Keratinocyte (primary cell): ENCODE data around the gene EMILIN3. TPM values are rescaled to one million over a fixed set of nuclear protein-coding genes. Genes with fewer than 3 reads are reported as not detected.

Experiments
- DNase-seq: peaks from one replicate; pipeline ENCODE4 v3.0.0-alpha.2; 2011; ENCODE audit warnings: low read depth, missing footprints, low spot score
- FAIRE-seq: peaks from 2 replicates; lab custom pipeline; 2011; peaks lifted over from hg19 to GRCh38; lab: Jason Lieb, UNC
- H2AFZ ChIP-seq: 2 replicates; pipeline ENCODE4 v1.6.0; 2012; ENCODE audit warnings: low read length, control low read depth, inconsistent platforms; ENCODE audit not compliant: control insufficient read depth
- H3K27ac ChIP-seq: 2 replicates; pipeline ENCODE4 v1.5.1; 2011; ENCODE audit warnings: low read length; ENCODE audit not compliant: control insufficient read depth, insufficient read depth
- H3K27me3 ChIP-seq: 3 replicates; pipeline ENCODE4 v1.6.0; 2011; ENCODE audit warnings: low read length; ENCODE audit not compliant: control insufficient read depth, insufficient read depth; ENCODE audit errors: extremely low read depth
- H3K36me3 ChIP-seq, 2 experiments: 2 replicates in 1 of 2; 3 replicates in 1 of 2; pipeline ENCODE4 v1.5.1; 2011; ENCODE audit warnings: low read length in 2 of 2, mild to moderate bottlenecking in 1 of 2; ENCODE audit not compliant: control insufficient read depth in 2 of 2, insufficient read depth in 2 of 2; ENCODE audit errors: extremely low read depth in 1 of 2
- H3K4me1 ChIP-seq: 3 replicates; pipeline ENCODE4 v1.5.1; 2011; ENCODE audit warnings: low read length; ENCODE audit not compliant: control insufficient read depth, insufficient read depth; ENCODE audit errors: extremely low read depth
- H3K4me2 ChIP-seq: 3 replicates; pipeline ENCODE4 v1.6.0; 2011; ENCODE audit warnings: low read depth, low read length; ENCODE audit not compliant: control insufficient read depth, insufficient read depth; ENCODE audit errors: extremely low read depth
- H3K4me3 ChIP-seq, 3 experiments: fragments of 200-600 bp in 1 of 3; sonication (generic) in 1 of 3; 2 replicates in 2 of 3; 3 replicates in 1 of 3; pipeline ENCODE4 v1.5.1; 2011 to 2016; ENCODE audit warnings: low read length in 3 of 3, mild to moderate bottlenecking in 3 of 3, control low read depth in 2 of 3, inconsistent platforms in 1 of 3, low read depth in 1 of 3, mixed read lengths in 1 of 3, mixed run types in 1 of 3, moderate library complexity in 1 of 3; ENCODE audit not compliant: control insufficient read depth in 2 of 3, insufficient read depth in 2 of 3; ENCODE audit errors: extremely low read depth in 1 of 3
- H3K79me2 ChIP-seq: 2 replicates; pipeline ENCODE4 v1.6.0; 2012; ENCODE audit warnings: low read length; ENCODE audit not compliant: control insufficient read depth, insufficient read depth
- H3K9ac ChIP-seq: 3 replicates; pipeline ENCODE4 v1.6.0; 2011; ENCODE audit warnings: low read length; ENCODE audit not compliant: control insufficient read depth, insufficient read depth; ENCODE audit errors: extremely low read depth
- H3K9me1 ChIP-seq: 3 replicates; pipeline ENCODE4 v1.6.0; 2011; ENCODE audit warnings: low read length; ENCODE audit not compliant: control insufficient read depth, insufficient read depth; ENCODE audit errors: extremely low read depth
- H3K9me3 ChIP-seq: 2 replicates; pipeline ENCODE4 v1.5.1; 2012; ENCODE audit warnings: low read depth, low read length; ENCODE audit not compliant: control insufficient read depth
- H4K20me1 ChIP-seq: 3 replicates; pipeline ENCODE4 v1.6.0; 2011; ENCODE audit warnings: low read length; ENCODE audit not compliant: control insufficient read depth, insufficient read depth; ENCODE audit errors: extremely low read depth
- CTCF ChIP-seq, 3 experiments: IDR thresholded peaks in 1 of 3; conservative IDR thresholded peaks in 1 of 3; optimal IDR thresholded peaks in 1 of 3; 2 replicates in 2 of 3; 3 replicates in 1 of 3; pipeline versions ENCODE3 to v1.5.1; 2011; ENCODE audit warnings: low read length in 3 of 3, mild to moderate bottlenecking in 3 of 3, moderate library complexity in 2 of 3, control low read depth in 1 of 3, inconsistent platforms in 1 of 3; ENCODE audit not compliant: insufficient read depth in 2 of 3; ENCODE audit errors: extremely low read depth in 1 of 3
- EZH2 ChIP-seq: IDR thresholded peaks from one replicate; pipeline ENCODE4 v1.6.1; 2012; ENCODE audit warnings: inconsistent platforms, mild to moderate bottlenecking, low read length, moderate library complexity
- dilution Hi-C: fragments of 300-500 bp; cut with MboI; formaldehyde crosslinking; loops from one replicate; pipeline ENCODE4 v1.7.0; 2020; ENCODE audit warnings: low sequenced_read_pairs; ENCODE audit not compliant: extremely low pct_ligation_motif_present
- polyA plus RNA-seq, 5 experiments: library from polyadenylated mRNA; depleted of rRNA in 3 of 5; stranded (reverse) in 3 of 5; stranded (forward) in 1 of 5; unstranded in 1 of 5; fragments of >200 nt; gene quantifications; 1 replicate in 1 of 5; 2 replicates in 3 of 5; 3 replicates in 1 of 5; pipeline versions ENCODE4 v1.2.1 to v1.2.3, GENCODE V29; 2011 to 2012; ENCODE audit warnings: missing spikeins in 2 of 5, low read depth in 1 of 5, low replicate concordance in 1 of 5

Gene EMILIN3
- polyA plus RNA-seq, 1 donor (not counting 4 experiments of a cell fraction or from before 2014, with no cell fraction given): not detected

- Histone ChIP-seq H3K79me2 (no peaks in the 10 kb centered on the region), H4K20me1 (no peaks in the 10 kb centered on the region), H3K4me2 (no peak overlapping the region), H3K27ac (no peak overlapping the region), H3K27me3 (peaks cover 36% of the 10 kb centered on the region), H2AFZ (no peak overlapping the region), H3K4me1 (no peaks in the 10 kb centered on the region), H3K9ac (no peak overlapping the region), H3K9me1 (no peaks in the 10 kb centered on the region), H3K36me3 (no peaks in the 10 kb centered on the region), H3K4me3 (no peak overlapping the region), H3K9me3 (no peaks in the 10 kb centered on the region)
- FAIRE-seq (no peak), DNase-seq (no peak)
- dilution Hi-C loops: no loop called here
- TF ChIP-seq EZH2: no peak
- no peak for TF ChIP-seq CTCF (optimal IDR thresholded peaks at IDR 0.05 in 1 of 3, IDR thresholded peaks at IDR 0.05 in 1 of 3, conservative IDR thresholded peaks at IDR 0.05 in 1 of 3; ENCODE audit: extremely low read depth in 1 of 3, insufficient read depth in 2 of 3, low read length in 3 of 3)
Observed at GRCh38 chr20:41375846-41376245, 9.2 kb upstream of the EMILIN3 start.

- H3K9me3 ChIP-seq: no peaks in the 10 kb centered on the region
Observed at GRCh38 chr20:41373931-41374920, 7.6 kb upstream of the EMILIN3 start.

More at GRCh38 chr20:41373931-41374920, 7.6 kb upstream of the EMILIN3 start:
- Histone ChIP-seq H3K4me2 (no peak overlapping the region), H3K27ac (no peak overlapping the region), H3K4me3 (no peak overlapping the region), H3K9ac (no peak overlapping the region), H3K4me1 (no peaks in the 10 kb centered on the region), H3K36me3 (no peaks in the 10 kb centered on the region), H3K79me2 (no peaks in the 10 kb centered on the region), H3K9me1 (no peaks in the 10 kb centered on the region), H2AFZ (no peak overlapping the region), H3K27me3 (peaks cover 31% of the 10 kb centered on the region), H4K20me1 (no peaks in the 10 kb centered on the region)
- DNase-seq: no peak
- FAIRE-seq: no peak
- TF ChIP-seq EZH2 (no peak), CTCF (optimal IDR thresholded peaks at IDR 0.05 in 1 of 3, IDR thresholded peaks at IDR 0.05 in 1 of 3, conservative IDR thresholded peaks at IDR 0.05 in 1 of 3; ENCODE audit: extremely low read depth in 1 of 3, insufficient read depth in 2 of 3, low read length in 3 of 3) (no peak)
- dilution Hi-C loops: no loop called here
